HG02973 (cell line): ENCODE data around the gene STK33.

ENCODE experiments used
- ATAC-seq: cut with Tn5 transposase; IDR thresholded peaks from one replicate; pipeline ENCODE4 v1.9.1; 2021; ENCODE audit warnings: moderate library complexity; ENCODE audit not compliant: unreplicated experiment

Gene STK33

DNA sequence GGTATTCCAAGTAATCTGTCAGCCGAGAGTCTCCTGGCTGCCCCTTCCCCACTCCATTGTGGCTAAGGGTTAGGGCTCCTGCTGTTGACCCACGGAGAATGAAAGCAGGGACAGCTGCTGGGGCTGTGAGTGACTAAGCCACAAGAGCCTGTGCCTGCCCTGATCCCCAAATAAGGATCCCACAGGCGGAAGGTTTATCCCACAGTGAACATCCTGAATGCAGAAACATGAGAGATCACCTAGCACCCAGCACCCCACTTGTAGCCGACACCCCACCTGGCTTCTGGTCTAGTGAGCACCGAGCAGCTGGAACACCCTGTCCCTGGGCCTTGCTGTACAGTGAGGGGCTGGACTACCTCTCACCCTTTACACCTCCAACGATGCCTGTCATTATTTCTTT is 212.7 kb downstream of the STK33 start:
- ATAC-seq: no peak

DNA sequence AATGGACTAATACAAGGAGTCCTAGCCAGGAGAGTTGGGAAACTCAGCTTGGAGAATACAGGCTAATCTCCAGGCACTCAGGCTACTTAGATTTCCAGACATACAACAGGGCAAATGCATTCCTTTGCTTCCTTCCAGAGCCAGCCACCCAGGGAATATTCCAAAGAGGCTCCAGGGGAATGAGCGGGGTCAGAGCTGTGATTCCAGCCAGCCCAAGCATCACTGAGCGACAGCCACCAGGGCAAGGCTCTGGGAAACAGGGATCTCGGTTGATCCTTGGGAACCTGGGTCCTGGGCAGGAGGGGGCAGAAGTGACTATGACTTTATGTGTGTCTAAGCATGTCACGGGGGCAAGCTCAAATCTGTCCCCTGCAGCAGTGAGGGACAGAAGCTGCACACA is 218.1 kb downstream of the STK33 start:
- no peak for ATAC-seq

- no peak for ATAC-seq
Measured at GRCh38 chr11:8375460-8375859, 218.6 kb downstream of the STK33 start.

GRCh38 chr11:8374716-8375115 is 219.3 kb downstream of the STK33 start:
- no peak for ATAC-seq

GRCh38 chr11:8373519-8374432 is 220.3 kb downstream of the STK33 start:
- ATAC-seq: no peak

DNA sequence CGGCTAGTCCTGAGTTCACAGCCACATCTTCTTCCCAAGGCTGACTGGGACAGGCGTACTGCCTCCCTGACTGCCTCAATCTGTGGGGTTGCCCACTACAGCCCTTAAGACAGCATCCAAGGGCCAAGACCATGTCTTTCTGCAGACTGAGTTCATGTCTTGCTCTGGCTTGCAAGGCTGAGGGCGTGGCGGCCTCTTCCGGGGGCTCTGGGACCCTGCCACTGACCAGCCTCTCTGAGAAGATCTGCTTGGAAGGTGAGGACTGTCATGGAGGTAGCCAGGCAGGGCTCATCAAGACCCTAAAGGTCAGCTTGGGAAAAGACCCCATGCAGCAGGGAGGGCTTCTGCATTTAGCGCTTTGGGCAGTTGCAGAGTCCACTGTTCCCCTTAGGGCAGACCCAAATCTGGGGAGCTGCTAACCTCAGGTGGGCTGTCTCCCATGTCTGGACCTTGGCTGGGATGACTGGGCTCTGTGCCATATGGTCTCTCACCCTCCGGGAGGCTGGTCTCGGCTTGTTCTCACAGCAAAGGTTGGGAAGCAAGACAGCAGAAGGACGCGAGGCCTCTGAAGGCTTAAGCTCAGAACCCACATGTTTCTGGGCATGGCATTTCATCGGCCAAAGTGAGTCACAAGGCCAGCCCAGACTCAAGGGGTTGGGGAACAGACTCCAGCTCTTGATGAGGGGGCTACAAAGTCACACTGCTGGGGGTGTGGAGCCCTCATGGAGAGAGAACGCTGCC is 221.2 kb downstream of the STK33 start:
- no peak for ATAC-seq

- ATAC-seq: no peak
Measured at GRCh38 chr11:8371516-8371884, 222.5 kb downstream of the STK33 start.

GRCh38 chr11:8370812-8371515 is 223.1 kb downstream of the STK33 start:
- no peak for ATAC-seq

DNA sequence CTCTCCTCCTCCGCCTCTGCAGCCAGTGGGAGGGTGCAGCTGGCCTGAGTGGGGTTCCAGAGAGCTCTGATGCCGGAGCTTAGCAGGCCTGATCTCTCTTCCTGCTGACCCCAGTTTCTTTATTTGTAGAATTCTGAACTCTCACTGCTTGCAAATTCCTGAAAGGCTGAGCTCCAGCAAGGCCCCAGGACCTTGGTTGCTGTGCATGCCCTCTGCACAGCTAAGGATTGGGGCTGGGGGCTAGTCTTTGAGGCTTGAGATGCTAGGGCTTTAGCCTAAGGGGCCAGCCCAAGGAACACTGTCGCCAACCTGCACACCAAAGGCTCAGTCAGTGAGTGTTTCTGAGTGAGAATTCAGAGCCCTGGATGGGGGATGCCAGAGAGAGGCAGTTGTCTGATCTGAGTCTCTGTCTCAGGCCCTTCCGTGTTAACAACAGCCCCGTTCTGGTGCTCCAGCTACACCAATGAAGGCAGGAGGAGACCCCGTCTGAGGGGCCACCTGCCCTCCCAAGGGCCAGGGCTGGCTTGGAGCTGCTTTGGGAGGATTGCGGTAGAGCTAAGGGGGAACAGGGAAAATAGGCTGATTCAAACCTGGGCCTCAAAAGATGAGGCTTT is 224.3 kb downstream of the STK33 start:
- no peak for ATAC-seq

- ATAC-seq: no peak
Measured at GRCh38 chr11:8368772-8369171, 225.3 kb downstream of the STK33 start.

DNA sequence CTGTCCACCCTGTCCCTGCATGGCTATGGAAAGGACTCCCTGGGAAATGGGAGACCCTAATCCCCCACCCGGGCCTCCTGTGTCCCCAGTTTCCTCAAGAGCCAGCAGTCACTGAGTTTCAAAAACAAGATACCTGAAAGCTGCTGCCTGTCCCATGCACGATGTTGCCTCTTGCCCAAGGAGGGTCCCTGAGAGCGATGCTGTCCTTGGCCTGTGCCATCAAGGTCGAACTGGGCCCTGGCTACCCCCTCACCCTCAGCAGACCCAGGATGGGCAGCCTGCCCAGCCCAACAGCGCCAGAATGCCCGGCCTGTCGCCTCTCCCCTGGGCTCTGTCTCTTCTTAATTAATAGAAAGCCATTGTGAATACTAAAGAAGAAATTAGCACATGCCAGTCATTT is 225.8 kb downstream of the STK33 start:
- ATAC-seq: no peak

DNA sequence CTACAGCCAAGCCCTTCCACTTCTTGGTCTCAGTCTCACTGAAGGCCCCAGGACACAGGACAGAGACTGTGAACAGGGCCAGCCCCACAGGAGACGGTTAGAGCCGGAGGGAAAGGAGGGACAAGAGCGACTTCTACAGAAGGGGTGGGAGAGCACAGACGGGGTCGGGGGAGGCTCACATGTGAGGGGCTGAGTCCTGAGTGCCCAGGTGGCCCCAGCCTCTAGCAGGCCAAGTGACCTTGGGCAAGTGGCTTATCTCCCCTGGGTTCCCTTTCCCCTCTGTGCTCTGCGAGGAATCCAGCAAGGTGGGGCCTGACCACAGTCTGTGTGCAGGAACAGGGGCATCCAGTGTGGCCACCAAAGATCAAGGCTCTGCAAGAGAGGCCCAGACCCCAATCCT is 227.7 kb downstream of the STK33 start:
- ATAC-seq: no peak

DNA sequence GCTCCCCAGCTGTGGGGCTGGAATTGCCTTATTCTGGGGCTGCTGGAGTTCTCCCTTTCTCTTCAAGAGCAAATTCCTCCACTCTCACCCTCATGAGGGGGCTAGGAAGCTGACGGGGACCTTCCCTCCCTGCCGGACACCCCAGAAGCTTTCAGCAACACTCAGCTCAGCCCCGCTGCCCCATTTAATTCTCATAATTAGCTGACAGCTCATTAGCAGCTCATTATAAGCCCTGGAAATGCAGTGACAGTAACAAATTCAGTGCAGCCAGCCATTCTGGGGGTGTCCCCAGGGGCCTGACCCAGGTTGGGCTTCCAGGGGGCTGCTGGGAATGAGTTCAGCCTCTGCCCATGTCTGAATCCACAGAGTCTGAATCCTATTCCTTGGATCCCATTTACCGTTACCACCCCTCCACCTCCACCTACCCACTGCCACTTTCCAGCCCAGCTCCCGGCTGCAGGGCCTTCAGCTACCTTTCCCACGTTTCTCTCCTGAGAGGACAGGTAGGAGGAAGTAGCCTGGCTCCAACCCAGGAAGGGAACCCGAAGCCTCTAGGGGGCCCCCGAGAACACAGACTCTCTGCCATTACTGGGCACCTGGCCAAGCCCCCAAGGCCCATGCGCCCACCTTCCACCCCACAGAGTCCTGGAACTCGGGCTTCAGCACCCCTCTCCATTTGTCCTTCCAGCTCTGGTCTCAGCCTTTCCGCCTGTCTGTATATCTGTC is 228.6 kb downstream of the STK33 start:
- ATAC-seq: no peak

- no peak for ATAC-seq
Measured at GRCh38 chr11:8363921-8364320, 230.1 kb downstream of the STK33 start.

DNA sequence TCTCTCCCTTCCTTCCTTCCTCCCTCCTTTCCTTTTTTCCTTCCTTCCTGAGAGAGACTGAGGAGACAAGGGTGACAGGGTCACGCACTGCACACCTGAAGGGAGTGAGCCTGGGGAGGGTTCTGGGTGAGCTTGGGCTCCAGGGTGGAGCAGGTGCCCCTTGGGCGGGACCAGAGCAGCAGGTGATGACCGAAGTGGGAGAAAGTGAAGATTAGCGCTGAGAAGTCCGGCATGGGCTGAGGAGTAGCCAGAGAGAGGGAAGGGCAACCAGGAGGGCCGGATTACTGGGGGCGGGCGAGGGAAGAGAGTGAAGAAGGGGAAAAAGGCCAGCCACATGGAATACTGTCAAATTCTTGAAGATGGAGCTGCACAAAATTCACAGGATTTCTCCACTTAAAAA is 231.1 kb downstream of the STK33 start:
- ATAC-seq: no peak

DNA sequence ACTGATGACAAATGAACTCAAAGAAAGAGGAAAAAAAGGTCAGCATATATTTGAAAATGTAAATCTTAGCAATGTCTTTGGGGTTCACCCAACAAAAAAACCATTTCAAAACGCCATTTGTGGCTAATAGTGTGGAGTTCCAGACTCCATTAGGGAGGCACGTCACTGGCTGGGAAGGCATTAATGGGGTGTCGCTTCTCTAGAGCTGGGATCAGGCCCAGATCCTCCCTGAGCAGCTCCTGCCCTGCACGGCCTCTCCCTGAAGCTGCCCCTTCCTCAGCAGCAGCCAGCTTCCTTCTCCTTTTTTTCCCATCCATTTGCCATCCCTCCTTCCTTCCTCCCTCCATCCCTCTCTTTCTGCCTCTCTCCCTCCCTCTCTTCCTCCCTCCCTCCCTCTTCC is 231.5 kb downstream of the STK33 start:
- ATAC-seq: no peak

- ATAC-seq: no peak
Measured at GRCh38 chr11:8361664-8362210, 232.3 kb downstream of the STK33 start.

DNA sequence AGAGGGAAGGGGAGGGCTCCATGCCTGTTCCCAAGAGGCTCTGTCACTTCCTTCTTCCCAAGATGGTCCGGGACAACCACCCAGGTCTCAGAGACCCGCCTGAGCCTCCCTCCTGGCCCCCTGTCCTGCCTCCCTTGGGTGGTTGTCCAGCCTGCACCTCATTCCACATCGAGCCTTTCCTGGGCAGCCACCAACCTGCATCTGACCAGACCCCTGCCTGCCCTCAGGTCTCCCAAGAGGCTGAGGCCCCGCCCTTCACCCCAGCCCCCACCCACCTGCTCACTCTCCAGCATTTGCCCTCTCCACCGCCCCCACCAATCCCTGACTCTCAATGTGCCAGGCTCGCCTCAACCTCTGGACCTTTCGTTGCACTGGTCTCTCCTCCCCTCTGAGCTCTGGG is 232.8 kb downstream of the STK33 start:
- ATAC-seq: no peak

DNA sequence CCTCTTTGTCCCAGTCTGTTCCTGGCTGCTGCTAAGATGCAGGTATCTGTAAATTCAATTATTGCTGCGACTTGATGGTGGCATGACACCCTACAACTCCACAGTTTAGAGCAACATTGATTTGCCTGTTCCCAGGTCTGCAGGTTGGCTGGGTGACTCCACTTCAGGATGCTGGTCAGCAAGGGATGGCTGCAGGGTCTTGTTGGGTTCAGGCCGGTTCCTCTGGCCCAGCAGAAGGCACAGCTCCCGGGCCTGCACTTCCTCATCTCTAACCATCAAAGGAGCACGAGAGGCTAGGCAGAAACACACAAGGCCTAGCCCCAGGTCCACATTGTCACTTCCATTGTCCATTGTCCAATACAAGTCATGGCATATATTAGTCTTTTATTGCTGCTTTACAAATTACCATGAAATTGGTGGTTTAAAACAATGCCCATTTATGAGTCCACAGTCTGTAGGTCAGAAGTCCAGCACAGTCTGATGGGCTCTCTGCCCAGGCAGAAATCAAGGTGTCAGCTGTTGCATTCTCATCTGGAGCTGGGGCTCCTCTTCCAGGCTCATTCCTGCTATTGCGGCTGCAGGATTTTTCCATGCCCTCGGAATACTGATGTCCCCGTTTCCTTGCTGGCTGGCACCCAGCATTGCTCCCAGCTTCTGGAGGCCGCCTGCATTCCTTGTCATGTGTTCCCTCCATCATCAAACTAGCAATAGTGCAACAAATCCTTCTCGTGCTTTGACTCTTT is 233.8 kb downstream of the STK33 start:
- no peak for ATAC-seq

GRCh38 chr11:8359521-8359920 is 234.5 kb downstream of the STK33 start:
- no peak for ATAC-seq
